ENCODE results near the gene PACSIN1.

Gene PACSIN1

DNA sequence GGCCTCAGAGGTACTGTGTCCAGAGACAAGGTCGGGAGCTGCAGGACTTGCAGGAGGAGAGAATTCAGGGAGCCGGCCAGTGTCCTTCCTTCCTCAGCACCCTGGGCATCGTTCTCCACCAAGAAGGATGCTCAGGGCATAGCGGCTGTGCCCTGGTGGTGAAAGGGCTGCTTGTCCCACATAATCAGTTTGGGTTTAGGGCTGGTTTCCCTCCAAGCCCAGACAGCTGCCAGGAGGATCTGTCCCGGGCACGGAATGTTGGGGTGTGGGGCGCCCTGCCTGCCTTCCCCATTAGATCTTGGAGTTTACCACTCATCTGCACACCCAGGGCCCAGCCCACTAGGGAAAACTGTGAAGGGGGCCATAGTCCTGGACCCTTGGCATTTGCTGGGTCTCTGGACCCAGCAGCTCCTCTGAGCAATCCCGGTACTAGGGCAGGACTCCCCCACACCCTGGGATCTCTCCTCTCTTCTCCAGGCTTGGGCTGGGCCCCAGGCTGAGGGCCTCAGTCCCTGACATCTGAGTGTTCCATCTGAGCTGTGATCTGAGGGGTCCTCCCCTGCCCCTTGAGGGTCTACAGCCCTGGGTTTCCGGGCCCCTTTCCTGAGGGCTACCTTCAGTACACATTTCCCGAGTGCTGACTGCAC lies 108.9 kb downstream of the PACSIN1 start:
- Histone ChIP-seq H3K36me3 (ENCODE audit: control insufficient read depth in 5 of 5, insufficient read depth in 5 of 5, low read length in 5 of 5) (no peaks in the 10 kb centered on the region), H3K27me3 (ENCODE audit: control insufficient read depth in 5 of 5, insufficient read depth in 4 of 5, low read length in 5 of 5) (peaks cover 0 to 28% (median 4%) of the 10 kb centered on the region in 5 donors), H3K4me1 (ENCODE audit: control insufficient read depth in 5 of 5, insufficient read depth in 5 of 5, low read length in 5 of 5) (peaks cover 0 to 21% (median 18%) of the 10 kb centered on the region in 5 donors), H3K4me3 (ENCODE audit: low read depth in 1 of 5, low read length in 5 of 5) (no peak overlapping the region), H3K9me3 (ENCODE audit: control insufficient read depth in 5 of 5, low read length in 5 of 5) (no peaks in the 10 kb centered on the region), H3K9ac (ENCODE audit: low read length in 5 of 5) (no peak overlapping the region), H3K27ac (ENCODE audit: low read depth, low read length) (no peak overlapping the region)

DNA sequence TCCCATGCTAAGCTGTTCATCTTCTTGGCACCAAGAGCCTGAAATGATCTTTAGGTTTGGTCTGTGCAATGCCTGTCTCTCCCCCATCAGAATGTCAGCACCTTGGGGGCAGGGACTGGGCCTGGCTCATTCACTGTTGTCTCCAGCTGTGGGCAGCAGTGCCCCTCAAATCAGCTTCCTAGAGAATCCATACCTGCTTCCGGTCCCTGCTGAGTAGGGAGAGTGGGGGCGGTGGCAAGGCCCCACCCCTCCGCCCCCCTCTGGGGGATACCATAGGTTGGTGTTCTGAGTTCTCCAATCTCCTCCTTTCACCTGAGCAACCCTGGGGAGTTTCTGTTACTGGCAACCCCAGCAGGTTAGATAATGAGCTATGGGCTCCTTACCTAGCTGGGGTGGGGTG lies 109.5 kb downstream of the PACSIN1 start:
- peaks cover 0 to 21% (median 18%) of the 10 kb centered on the region in 5 donors for H3K4me1 ChIP-seq (ENCODE audit: control insufficient read depth in 5 of 5, insufficient read depth in 5 of 5, low read length in 5 of 5)
- no peak overlapping the region for H3K9ac ChIP-seq (ENCODE audit: low read length in 5 of 5)
- H3K27me3 ChIP-seq (ENCODE audit: control insufficient read depth in 5 of 5, insufficient read depth in 4 of 5, low read length in 5 of 5) = peaks cover 0 to 22% (median 0%) of the 10 kb centered on the region in 5 donors
- H3K9me3 ChIP-seq (ENCODE audit: control insufficient read depth in 5 of 5, low read length in 5 of 5) = no peaks in the 10 kb centered on the region
- H3K36me3 ChIP-seq (ENCODE audit: control insufficient read depth in 5 of 5, insufficient read depth in 5 of 5, low read length in 5 of 5) = peaks cover 0 to 3% (median 0%) of the 10 kb centered on the region in 5 donors
- H3K27ac ChIP-seq (ENCODE audit: low read depth, low read length) = no peak overlapping the region
- no peak overlapping the region for H3K4me3 ChIP-seq (ENCODE audit: low read depth in 1 of 5, low read length in 5 of 5)

DNA sequence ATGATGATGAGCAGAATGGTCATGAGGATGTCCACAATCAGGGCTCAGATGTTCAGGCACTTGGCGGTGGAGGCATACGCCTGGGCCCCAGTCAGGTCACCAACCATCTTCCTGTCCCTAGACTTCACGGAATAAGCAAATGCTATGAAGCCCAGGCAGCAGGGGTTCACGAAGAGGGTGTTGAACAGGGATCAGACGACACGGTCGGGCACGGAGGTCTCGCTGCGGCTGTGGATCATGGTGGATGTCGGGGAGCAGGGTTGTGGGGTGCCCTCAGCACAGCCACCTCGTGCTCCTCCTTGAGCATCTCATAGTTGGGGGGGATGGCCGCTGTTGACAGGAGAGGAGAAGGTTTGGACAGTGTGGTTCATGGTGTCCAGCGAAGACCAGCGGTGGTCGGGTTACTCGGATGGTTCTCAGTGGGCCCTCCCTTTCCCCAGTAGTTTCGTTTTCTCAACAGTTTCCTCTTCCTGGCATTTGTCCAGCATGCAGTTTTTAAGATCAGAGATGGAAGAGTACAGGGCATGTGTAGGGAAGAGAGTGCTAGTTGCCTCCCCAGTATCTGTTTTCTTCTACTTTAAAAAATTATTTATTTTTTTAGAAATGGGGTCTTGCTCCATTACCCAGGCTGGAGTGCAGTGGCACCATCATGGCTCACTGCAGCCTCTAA lies 110.5 kb downstream of the PACSIN1 start:
- Histone ChIP-seq H3K4me3 (ENCODE audit: low read depth in 1 of 5, low read length in 5 of 5) (no peak overlapping the region), H3K4me1 (ENCODE audit: control insufficient read depth in 5 of 5, insufficient read depth in 5 of 5, low read length in 5 of 5) (peaks cover 0 to 18% (median 11%) of the 10 kb centered on the region in 5 donors), H3K9ac (ENCODE audit: low read length in 5 of 5) (no peak overlapping the region), H3K27me3 (ENCODE audit: control insufficient read depth in 5 of 5, insufficient read depth in 4 of 5, low read length in 5 of 5) (peaks cover 0 to 16% (median 0%) of the 10 kb centered on the region in 5 donors), H3K27ac (ENCODE audit: low read depth, low read length) (no peak overlapping the region), H3K9me3 (ENCODE audit: control insufficient read depth in 5 of 5, low read length in 5 of 5) (no peaks in the 10 kb centered on the region), H3K36me3 (ENCODE audit: control insufficient read depth in 5 of 5, insufficient read depth in 5 of 5, low read length in 5 of 5) (peaks cover 0 to 6% (median 0%) of the 10 kb centered on the region in 5 donors)

DNA sequence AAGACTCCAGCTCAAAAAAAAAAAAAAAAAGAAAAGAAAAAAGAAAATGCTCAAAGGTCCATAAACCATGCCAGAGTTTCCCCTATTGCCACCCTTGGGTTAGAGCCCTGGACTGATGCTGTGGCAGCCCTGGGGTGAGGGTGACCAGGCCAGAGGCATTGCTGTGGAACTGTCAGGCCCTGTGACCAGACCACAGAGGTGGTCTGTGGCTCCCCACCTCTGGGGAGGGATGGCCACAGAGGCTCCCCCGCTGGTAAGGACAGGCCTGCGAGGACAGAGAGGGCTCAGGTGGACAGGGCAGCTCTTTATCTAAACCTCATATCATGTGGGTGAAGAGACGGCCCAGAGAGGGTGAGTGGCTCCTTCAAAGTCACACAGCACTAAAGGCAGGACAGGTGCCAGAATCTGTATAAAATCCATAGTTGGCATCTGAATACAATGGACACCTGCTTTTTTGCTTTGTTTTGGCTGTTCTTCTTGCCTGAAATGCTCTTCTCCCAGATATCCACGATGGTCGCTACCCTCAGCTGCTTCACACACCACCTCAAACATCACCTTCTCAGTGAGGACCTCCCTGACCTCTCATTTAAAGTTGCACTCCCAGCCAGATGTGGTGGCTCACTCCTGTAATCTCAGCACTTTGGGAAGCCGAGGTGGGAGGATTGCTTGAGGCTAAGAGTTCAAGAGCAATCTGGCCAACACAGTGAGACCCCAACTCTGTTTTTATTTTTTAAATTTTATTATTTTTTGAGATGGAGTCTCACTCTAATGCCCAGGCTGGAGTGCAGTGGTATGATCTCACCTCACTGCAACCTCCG lies 112.8 kb downstream of the PACSIN1 start:
- H3K27ac ChIP-seq (ENCODE audit: low read depth, low read length) = no peak overlapping the region
- H3K36me3 ChIP-seq (ENCODE audit: control insufficient read depth in 5 of 5, insufficient read depth in 5 of 5, low read length in 5 of 5) = peaks cover 0 to 12% (median 0%) of the 10 kb centered on the region in 5 donors
- H3K4me1 ChIP-seq (ENCODE audit: control insufficient read depth in 5 of 5, insufficient read depth in 5 of 5, low read length in 5 of 5) = peaks cover 0 to 11% (median 7%) of the 10 kb centered on the region in 5 donors
- H3K4me3 ChIP-seq (ENCODE audit: low read depth in 1 of 5, low read length in 5 of 5) = no peak overlapping the region
- H3K9me3 ChIP-seq (ENCODE audit: control insufficient read depth in 5 of 5, low read length in 5 of 5) = no peaks in the 10 kb centered on the region
- no peak overlapping the region for H3K9ac ChIP-seq (ENCODE audit: low read length in 5 of 5)
- peaks cover 0 to 2% (median 0%) of the 10 kb centered on the region in 5 donors for H3K27me3 ChIP-seq (ENCODE audit: control insufficient read depth in 5 of 5, insufficient read depth in 4 of 5, low read length in 5 of 5)

DNA sequence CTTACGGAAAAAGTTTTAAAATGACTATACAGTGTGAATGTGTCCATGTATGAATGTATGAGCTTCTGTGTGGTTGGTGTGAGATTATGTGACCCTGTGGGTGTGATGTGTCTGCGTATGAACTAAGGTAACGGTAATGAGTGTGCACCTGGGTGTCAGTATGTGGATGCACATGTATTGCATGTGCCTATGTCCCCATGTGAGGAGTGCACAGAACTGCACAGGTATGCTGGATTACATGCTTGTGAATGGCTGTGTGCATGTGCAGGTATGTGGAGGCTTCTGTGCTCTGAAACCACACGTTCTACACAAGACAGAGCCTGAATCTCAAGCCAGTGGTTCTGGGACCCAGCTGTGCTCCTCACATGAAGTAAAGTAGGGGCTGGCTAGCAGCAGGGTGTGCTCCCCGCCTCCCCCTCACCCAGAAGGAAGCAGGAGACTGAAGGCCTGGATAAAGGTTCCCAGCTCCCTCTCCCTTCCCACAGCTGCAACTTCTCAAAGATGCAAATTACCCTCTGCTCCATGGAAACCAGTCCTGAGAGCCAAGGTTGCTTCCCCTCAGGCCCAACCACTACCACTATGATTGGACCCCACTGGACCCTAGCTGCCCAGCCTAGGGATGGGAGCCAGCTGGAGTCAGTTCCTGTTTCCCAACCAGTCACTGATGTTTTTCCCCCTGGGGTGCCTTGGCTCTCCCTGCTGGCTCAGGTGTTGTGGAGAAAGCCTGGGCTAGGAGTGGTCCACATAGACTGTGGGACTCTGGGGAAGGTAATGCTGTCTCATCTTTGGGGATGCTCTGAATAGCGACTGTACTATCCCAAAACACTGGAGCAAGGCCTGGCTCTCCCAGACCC lies 115.1 kb downstream of the PACSIN1 start:
- Histone ChIP-seq H3K4me3 (ENCODE audit: low read depth in 1 of 5, low read length in 5 of 5) (no peak overlapping the region), H3K9me3 (ENCODE audit: control insufficient read depth in 5 of 5, low read length in 5 of 5) (no peaks in the 10 kb centered on the region)

DNA sequence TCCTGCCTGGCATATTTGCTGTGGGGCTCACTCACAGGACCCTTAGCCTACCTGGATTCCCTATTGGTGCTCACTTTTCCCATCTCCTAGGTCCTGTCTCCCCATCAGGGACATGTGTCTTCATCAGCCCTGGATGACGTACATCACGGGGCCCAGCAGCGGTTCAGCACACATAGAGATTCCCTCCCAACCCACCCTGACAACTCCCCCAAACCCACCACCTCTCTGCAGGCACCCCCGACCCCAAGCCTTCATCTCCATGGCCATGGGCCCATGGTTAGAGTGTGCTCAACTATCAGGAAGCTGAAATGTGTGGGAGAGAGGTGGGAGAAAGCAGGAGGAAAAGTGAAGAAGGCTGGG lies 115.7 kb downstream of the PACSIN1 start:
- H3K9me3 ChIP-seq (ENCODE audit: control insufficient read depth in 5 of 5, low read length in 5 of 5) = no peaks in the 10 kb centered on the region
- H3K4me3 ChIP-seq (ENCODE audit: low read depth in 1 of 5, low read length in 5 of 5) = no peak overlapping the region
- no peak overlapping the region for H3K9ac ChIP-seq (ENCODE audit: low read length in 5 of 5)
- H3K36me3 ChIP-seq (ENCODE audit: control insufficient read depth in 5 of 5, insufficient read depth in 5 of 5, low read length in 5 of 5) = peaks cover 0 to 16% (median under 1%) of the 10 kb centered on the region in 5 donors
- H3K27ac ChIP-seq (ENCODE audit: low read depth, low read length) = no peak overlapping the region
- H3K4me1 ChIP-seq (ENCODE audit: control insufficient read depth in 5 of 5, insufficient read depth in 5 of 5, low read length in 5 of 5) = peaks cover 0 to 24% (median 14%) of the 10 kb centered on the region in 5 donors
- no peaks in the 10 kb centered on the region for H3K27me3 ChIP-seq (ENCODE audit: control insufficient read depth in 5 of 5, insufficient read depth in 4 of 5, low read length in 5 of 5)

More for the DNA sequence above, 115.1 kb downstream of the PACSIN1 start:
- no peak overlapping the region for H3K9ac ChIP-seq (ENCODE audit: low read length in 5 of 5)
- peaks cover 0 to 21% (median 14%) of the 10 kb centered on the region in 5 donors for H3K4me1 ChIP-seq (ENCODE audit: control insufficient read depth in 5 of 5, insufficient read depth in 5 of 5, low read length in 5 of 5)
- peaks cover 0 to 12% (median 0%) of the 10 kb centered on the region in 5 donors for H3K36me3 ChIP-seq (ENCODE audit: control insufficient read depth in 5 of 5, insufficient read depth in 5 of 5, low read length in 5 of 5)
- H3K27me3 ChIP-seq (ENCODE audit: control insufficient read depth in 5 of 5, insufficient read depth in 4 of 5, low read length in 5 of 5) = no peaks in the 10 kb centered on the region
- H3K27ac ChIP-seq (ENCODE audit: low read depth, low read length) = no peak overlapping the region

DNA sequence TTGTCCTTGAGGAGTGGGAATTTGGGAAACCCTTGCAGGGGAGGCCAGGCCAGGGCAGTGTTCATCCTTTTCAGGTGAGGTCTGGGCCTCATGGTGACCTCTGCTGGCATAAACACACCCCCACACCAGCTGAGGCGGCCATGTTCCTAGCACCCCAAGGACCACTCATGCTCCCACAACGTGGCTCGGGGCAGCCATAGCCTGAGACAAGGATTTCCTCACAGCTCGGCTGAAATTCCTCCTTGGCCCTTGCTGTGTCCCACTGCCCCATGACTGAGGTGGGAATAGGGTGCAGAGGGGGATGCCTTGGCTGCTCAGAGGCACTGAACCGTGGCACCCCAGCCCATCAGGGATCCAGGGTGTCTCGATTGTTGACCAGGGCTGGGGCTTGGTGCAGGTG lies 117.6 kb downstream of the PACSIN1 start:
- Histone ChIP-seq H3K36me3 (ENCODE audit: control insufficient read depth in 5 of 5, insufficient read depth in 5 of 5, low read length in 5 of 5) (peaks cover 0 to 35% (median 15%) of the 10 kb centered on the region in 5 donors), H3K4me1 (ENCODE audit: control insufficient read depth in 5 of 5, insufficient read depth in 5 of 5, low read length in 5 of 5) (peaks cover 0 to 26% (median 11%) of the 10 kb centered on the region in 5 donors), H3K27ac (ENCODE audit: low read depth, low read length) (no peak overlapping the region), H3K9ac (ENCODE audit: low read length in 5 of 5) (no peak overlapping the region), H3K27me3 (ENCODE audit: control insufficient read depth in 5 of 5, insufficient read depth in 4 of 5, low read length in 5 of 5) (no peaks in the 10 kb centered on the region), H3K4me3 (ENCODE audit: low read depth in 1 of 5, low read length in 5 of 5) (no peak overlapping the region), H3K9me3 (ENCODE audit: control insufficient read depth in 5 of 5, low read length in 5 of 5) (no peaks in the 10 kb centered on the region)

DNA sequence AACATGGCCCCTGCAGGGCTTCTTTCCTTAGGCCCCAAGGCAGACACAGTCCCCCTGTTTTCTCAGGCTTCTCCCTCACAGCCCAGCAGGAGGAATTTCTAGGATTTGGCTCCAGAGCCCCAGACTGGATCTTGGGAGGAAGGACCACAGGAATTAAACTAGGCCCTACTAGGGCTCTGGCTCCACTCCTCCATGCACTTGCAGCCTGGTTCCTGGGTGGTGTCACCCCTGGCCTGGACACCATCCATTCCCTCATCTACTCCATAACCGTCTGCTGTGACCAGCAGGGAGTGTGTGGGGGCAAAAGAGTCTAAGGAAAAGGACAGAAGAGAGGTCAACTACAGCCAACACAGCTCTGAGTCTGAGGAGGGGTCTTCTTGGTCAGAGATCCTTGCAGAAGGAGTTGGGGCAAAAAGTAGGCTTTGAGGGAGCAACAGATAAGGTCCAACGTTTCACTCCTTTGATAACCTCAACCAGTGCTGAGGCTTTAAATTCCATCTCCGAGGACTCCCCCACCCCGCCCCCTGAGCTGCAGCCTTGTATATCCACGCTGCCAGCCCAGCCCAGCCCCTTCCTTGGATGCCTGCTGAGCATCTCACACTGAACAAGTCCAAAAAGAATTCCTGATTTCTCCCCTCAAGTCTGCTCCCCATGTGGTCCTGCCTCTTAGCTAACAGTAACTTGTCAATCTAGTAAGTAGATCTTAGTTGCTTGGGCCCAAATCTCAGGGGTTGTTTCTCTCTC lies 118.2 kb downstream of the PACSIN1 start:
- peaks cover 0 to 23% (median 7%) of the 10 kb centered on the region in 5 donors for H3K4me1 ChIP-seq (ENCODE audit: control insufficient read depth in 5 of 5, insufficient read depth in 5 of 5, low read length in 5 of 5)
- H3K27ac ChIP-seq (ENCODE audit: low read depth, low read length) = no peak overlapping the region
- H3K9me3 ChIP-seq (ENCODE audit: control insufficient read depth in 5 of 5, low read length in 5 of 5) = no peaks in the 10 kb centered on the region
- H3K27me3 ChIP-seq (ENCODE audit: control insufficient read depth in 5 of 5, insufficient read depth in 4 of 5, low read length in 5 of 5) = no peaks in the 10 kb centered on the region
- H3K36me3 ChIP-seq (ENCODE audit: control insufficient read depth in 5 of 5, insufficient read depth in 5 of 5, low read length in 5 of 5) = peaks cover 0 to 41% (median 18%) of the 10 kb centered on the region in 5 donors
- no peak overlapping the region for H3K4me3 ChIP-seq (ENCODE audit: low read depth in 1 of 5, low read length in 5 of 5)
- H3K9ac ChIP-seq (ENCODE audit: low read length in 5 of 5) = no peak overlapping the region

DNA sequence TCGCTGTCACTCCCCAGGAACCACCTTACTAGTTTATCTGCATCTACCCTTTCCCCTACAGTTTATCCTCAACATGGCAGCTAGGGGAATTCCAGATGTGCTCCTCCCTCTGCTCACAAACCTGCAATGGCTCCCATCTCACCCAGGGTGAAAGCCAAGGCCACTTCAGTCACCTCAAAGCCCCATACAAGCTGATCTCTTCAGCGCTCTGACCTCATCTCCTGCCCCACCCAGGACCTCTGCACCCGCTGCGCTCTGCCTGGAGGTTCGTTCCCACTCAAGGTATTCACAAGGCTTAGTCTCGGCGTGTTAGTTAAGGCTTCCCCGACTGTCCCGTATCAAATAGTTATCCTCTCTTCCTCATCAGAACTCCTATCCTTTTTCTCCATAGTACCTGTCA lies 118.8 kb downstream of the PACSIN1 start:
- Histone ChIP-seq H3K36me3 (ENCODE audit: control insufficient read depth in 5 of 5, insufficient read depth in 5 of 5, low read length in 5 of 5) (peaks cover 0 to 48% (median 24%) of the 10 kb centered on the region in 5 donors), H3K9me3 (ENCODE audit: control insufficient read depth in 5 of 5, low read length in 5 of 5) (no peaks in the 10 kb centered on the region), H3K9ac (ENCODE audit: low read length in 5 of 5) (no peak overlapping the region), H3K4me3 (ENCODE audit: low read depth in 1 of 5, low read length in 5 of 5) (no peak overlapping the region), H3K4me1 (ENCODE audit: control insufficient read depth in 5 of 5, insufficient read depth in 5 of 5, low read length in 5 of 5) (peaks cover 0 to 23% (median 7%) of the 10 kb centered on the region in 5 donors), H3K27me3 (ENCODE audit: control insufficient read depth in 5 of 5, insufficient read depth in 4 of 5, low read length in 5 of 5) (no peaks in the 10 kb centered on the region), H3K27ac (ENCODE audit: low read depth, low read length) (no peak overlapping the region)

All from subcutaneous abdominal adipose tissue (tissue), 5 donors.